Panc1 (cell line): ENCODE measurements around the gene GZF1.

Source experiments
- CTCF ChIP-seq: fragments of 450-650 bp; IDR thresholded peaks from 2 replicates; pipeline ENCODE4 v1.5.1; 2017; ENCODE audit warnings: mild to moderate bottlenecking
- POLR2AphosphoS5 ChIP-seq: IDR thresholded peaks from 2 replicates; pipeline ENCODE4 v1.6.1; 2012; ENCODE audit warnings: mild to moderate bottlenecking, low read depth, low read length, moderate library complexity
- TF ChIP-seq, protein P1 (sequence below), 2 experiments: IDR thresholded peaks; 2 replicates each; pipeline ENCODE4 v1.6.1; 2011 to 2012; ENCODE audit warnings: low read depth in 2 of 2, control low read depth in 1 of 2, low read length in 1 of 2, mild to moderate bottlenecking in 1 of 2, moderate library complexity in 1 of 2; ENCODE audit not compliant: insufficient read depth in 1 of 2

GRCh38 chr20:23335521-23335920 lies 26.5 kb upstream of the GZF1 start:
- TF ChIP-seq POLR2AphosphoS5: no peak
- no peak for TF ChIP-seq CTCF
- TF ChIP-seq, protein P1, sequence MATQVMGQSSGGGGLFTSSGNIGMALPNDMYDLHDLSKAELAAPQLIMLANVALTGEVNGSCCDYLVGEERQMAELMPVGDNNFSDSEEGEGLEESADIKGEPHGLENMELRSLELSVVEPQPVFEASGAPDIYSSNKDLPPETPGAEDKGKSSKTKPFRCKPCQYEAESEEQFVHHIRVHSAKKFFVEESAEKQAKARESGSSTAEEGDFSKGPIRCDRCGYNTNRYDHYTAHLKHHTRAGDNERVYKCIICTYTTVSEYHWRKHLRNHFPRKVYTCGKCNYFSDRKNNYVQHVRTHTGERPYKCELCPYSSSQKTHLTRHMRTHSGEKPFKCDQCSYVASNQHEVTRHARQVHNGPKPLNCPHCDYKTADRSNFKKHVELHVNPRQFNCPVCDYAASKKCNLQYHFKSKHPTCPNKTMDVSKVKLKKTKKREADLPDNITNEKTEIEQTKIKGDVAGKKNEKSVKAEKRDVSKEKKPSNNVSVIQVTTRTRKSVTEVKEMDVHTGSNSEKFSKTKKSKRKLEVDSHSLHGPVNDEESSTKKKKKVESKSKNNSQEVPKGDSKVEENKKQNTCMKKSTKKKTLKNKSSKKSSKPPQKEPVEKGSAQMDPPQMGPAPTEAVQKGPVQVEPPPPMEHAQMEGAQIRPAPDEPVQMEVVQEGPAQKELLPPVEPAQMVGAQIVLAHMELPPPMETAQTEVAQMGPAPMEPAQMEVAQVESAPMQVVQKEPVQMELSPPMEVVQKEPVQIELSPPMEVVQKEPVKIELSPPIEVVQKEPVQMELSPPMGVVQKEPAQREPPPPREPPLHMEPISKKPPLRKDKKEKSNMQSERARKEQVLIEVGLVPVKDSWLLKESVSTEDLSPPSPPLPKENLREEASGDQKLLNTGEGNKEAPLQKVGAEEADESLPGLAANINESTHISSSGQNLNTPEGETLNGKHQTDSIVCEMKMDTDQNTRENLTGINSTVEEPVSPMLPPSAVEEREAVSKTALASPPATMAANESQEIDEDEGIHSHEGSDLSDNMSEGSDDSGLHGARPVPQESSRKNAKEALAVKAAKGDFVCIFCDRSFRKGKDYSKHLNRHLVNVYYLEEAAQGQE (IDR thresholded peaks at IDR 0.05; ENCODE audit: insufficient read depth in 1 of 2, low read depth in 2 of 2, low read length in 1 of 2): no peak
